GM10266 (cell line): ENCODE measurements around the gene PPP5C.

ENCODE experiments used
- DNase-seq: peaks from one replicate; pipeline ENCODE4 v3.0.0; 2012; ENCODE audit errors: extremely low spot score
- CTCF ChIP-seq: IDR thresholded peaks from 2 replicates; pipeline ENCODE4 v1.5.1; 2012; ENCODE audit warnings: mild to moderate bottlenecking, low read depth; ENCODE audit not compliant: control insufficient read depth, insufficient read depth; ENCODE audit errors: missing control alignments

PPP5C gene

GRCh38 chr19:46347985-46348384, 1.1 kb downstream of the PPP5C start:
- no peak for DNase-seq

GRCh38 chr19:46349311-46349993, 2.6 kb downstream of the PPP5C start:
- peak; percentile 32 for DNase-seq
- no peak for TF ChIP-seq CTCF

More at GRCh38 chr19:46347985-46348384, 1.1 kb downstream of the PPP5C start:
- no peak for TF ChIP-seq CTCF

- no peak for TF ChIP-seq CTCF
- peak; percentile 39 for DNase-seq
Measured at GRCh38 chr19:46350029-46350757, 3.3 kb downstream of the PPP5C start.

- no peak for TF ChIP-seq CTCF
- DNase-seq = peak; percentile 64
Measured at GRCh38 chr19:46350758-46351159, 3.9 kb downstream of the PPP5C start.

- TF ChIP-seq CTCF = no peak
- peak; percentile 39 for DNase-seq
Measured at GRCh38 chr19:46351241-46352041, 4.6 kb downstream of the PPP5C start.

- TF ChIP-seq CTCF = no peak
Measured at GRCh38 chr19:46353730-46354528, 7.0 kb downstream of the PPP5C start.

More at GRCh38 chr19:46353730-46354528, 7.0 kb downstream of the PPP5C start:
- no peak for DNase-seq
